OCI-LY3 (cell line): ENCODE measurements around the gene VPS13D.

Experiments
- H2AFZ ChIP-seq: fragments of 200-600, 300-600 bp; shearing (Covaris generic); 2 replicates; pipeline ENCODE4 v1.6.0; 2014; ENCODE audit warnings: antibody characterized with exemption, low read depth, low read length
- H3K27ac ChIP-seq: fragments of 200-600, 300-600 bp; sonication (generic); 2 replicates; pipeline ENCODE4 v1.5.1; 2014; ENCODE audit warnings: mild to moderate bottlenecking, low read length, moderate library complexity, mixed read lengths
- H3K27me3 ChIP-seq: fragments of 200-600, 300-600 bp; sonication (generic); 2 replicates; pipeline ENCODE4 v1.6.1; 2014; ENCODE audit warnings: low read depth, low read length, mixed read lengths
- H3K36me3 ChIP-seq: fragments of 200-600, 300-600 bp; sonication (generic); replicated peaks from 2 replicates; pipeline ENCODE3; 2014; ENCODE audit warnings: low read depth, low read length, mixed read lengths
- H3K4me1 ChIP-seq: fragments of 300-600, 200-600 bp; sonication (generic); 2 replicates; pipeline ENCODE4 v1.6.1; 2014; ENCODE audit warnings: low read length, mixed read lengths
- H3K4me2 ChIP-seq: fragments of 200-600, 300-600 bp; sonication (generic); 2 replicates; pipeline ENCODE4 v1.6.1; 2014; ENCODE audit warnings: low read length, mixed read lengths
- H3K4me3 ChIP-seq: fragments of 300-600, 200-600 bp; sonication (generic); 2 replicates; pipeline ENCODE4 v1.5.1; 2014; ENCODE audit warnings: antibody characterized with exemption, mild to moderate bottlenecking, low read length, moderate library complexity
- H3K79me2 ChIP-seq: fragments of 300-600, 200-600 bp; shearing (Covaris generic); 2 replicates; pipeline ENCODE4 v1.6.1; 2014; ENCODE audit warnings: mild to moderate bottlenecking, low read length, mixed read lengths
- H3K9ac ChIP-seq: fragments of 300-600, 200-600 bp; shearing (Covaris generic); 2 replicates; pipeline ENCODE4 v1.6.0; 2014; ENCODE audit warnings: mild to moderate bottlenecking, low read length, moderate library complexity
- H3K9me3 ChIP-seq: fragments of 200-600, 300-600 bp; shearing (Covaris generic); 2 replicates; pipeline ENCODE4 v1.6.1; 2014; ENCODE audit warnings: low read length, mixed read lengths; ENCODE audit not compliant: insufficient read depth
- H4K20me1 ChIP-seq: fragments of 200-600, 300-600 bp; sonication (generic); 2 replicates; pipeline ENCODE4 v1.6.1; 2016; ENCODE audit warnings: low read length, mixed read lengths; ENCODE audit not compliant: insufficient read depth
- EZH2phosphoT487 ChIP-seq: fragments of 200-600 bp; shearing (Covaris generic); IDR thresholded peaks from 2 replicates; pipeline ENCODE4 v1.6.1; 2018; ENCODE audit warnings: antibody characterized with exemption, mixed run types, low read depth
- TF ChIP-seq, protein P1 (sequence below): fragments of 200-600, 300-600 bp; sonication (generic); IDR thresholded peaks from 2 replicates; pipeline ENCODE4 v1.5.1; 2014; ENCODE audit warnings: antibody characterized with exemption, low read length, low read depth

The VPS13D gene

DNA sequence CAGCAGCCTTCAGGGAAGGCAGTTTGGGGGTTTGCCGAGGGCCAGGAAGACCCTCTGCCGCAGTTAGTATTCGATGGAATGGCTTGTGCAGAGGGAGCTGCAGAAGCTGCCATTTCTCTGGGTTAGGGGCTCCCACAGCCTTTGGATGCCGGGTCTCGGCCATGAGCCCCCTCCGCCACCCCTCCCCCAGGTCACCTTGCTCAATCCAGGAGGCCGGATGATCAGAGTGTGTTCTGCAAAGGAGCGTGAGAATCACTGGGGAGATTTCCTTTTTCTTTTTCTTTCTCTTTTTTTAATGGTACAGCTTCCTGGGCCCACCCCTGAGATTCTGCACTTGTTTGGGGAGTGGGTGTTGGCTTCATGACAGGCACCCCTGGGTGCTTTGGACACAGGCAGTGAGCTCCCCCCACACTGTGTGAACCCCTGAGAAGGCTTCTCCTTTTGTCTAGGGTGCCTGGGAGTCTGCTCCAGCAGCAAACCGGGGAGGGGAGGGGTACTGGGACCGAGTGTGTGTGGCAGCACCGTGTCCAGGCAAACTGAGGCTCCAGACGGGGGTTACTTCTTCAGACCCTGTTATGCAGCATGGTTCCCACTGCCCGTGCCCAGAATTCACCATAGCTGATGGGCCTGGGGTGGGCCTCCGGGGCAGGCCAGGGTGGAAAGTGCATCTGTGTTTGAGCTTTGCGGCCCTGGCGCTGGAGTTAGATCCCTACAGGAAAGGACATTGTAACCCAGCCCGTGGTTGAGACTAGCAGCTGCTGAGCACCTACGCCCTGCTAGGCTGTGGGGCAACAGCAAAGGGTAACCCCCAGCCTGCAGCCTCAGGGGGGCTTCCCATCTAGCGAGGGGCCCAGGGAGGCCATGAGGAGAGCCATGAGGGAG lies 44.6 kb upstream of the VPS13D start:
- Histone ChIP-seq H3K9ac (no peak overlapping the region), H3K27ac (no peak overlapping the region), H3K9me3 (no peaks in the 10 kb centered on the region), H2AFZ (no peak overlapping the region), H3K79me2 (peaks cover 87% of the 10 kb centered on the region), H4K20me1 (peaks cover 93% of the 10 kb centered on the region), H3K4me1 (peaks cover 22% of the 10 kb centered on the region), H3K36me3 (no peaks in the 10 kb centered on the region), H3K4me2 (no peak overlapping the region), H3K4me3 (no peak overlapping the region), H3K27me3 (no peaks in the 10 kb centered on the region)
- TF ChIP-seq EZH2phosphoT487 = no peak
- TF ChIP-seq, protein P1, sequence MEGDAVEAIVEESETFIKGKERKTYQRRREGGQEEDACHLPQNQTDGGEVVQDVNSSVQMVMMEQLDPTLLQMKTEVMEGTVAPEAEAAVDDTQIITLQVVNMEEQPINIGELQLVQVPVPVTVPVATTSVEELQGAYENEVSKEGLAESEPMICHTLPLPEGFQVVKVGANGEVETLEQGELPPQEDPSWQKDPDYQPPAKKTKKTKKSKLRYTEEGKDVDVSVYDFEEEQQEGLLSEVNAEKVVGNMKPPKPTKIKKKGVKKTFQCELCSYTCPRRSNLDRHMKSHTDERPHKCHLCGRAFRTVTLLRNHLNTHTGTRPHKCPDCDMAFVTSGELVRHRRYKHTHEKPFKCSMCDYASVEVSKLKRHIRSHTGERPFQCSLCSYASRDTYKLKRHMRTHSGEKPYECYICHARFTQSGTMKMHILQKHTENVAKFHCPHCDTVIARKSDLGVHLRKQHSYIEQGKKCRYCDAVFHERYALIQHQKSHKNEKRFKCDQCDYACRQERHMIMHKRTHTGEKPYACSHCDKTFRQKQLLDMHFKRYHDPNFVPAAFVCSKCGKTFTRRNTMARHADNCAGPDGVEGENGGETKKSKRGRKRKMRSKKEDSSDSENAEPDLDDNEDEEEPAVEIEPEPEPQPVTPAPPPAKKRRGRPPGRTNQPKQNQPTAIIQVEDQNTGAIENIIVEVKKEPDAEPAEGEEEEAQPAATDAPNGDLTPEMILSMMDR = no peak

DNA sequence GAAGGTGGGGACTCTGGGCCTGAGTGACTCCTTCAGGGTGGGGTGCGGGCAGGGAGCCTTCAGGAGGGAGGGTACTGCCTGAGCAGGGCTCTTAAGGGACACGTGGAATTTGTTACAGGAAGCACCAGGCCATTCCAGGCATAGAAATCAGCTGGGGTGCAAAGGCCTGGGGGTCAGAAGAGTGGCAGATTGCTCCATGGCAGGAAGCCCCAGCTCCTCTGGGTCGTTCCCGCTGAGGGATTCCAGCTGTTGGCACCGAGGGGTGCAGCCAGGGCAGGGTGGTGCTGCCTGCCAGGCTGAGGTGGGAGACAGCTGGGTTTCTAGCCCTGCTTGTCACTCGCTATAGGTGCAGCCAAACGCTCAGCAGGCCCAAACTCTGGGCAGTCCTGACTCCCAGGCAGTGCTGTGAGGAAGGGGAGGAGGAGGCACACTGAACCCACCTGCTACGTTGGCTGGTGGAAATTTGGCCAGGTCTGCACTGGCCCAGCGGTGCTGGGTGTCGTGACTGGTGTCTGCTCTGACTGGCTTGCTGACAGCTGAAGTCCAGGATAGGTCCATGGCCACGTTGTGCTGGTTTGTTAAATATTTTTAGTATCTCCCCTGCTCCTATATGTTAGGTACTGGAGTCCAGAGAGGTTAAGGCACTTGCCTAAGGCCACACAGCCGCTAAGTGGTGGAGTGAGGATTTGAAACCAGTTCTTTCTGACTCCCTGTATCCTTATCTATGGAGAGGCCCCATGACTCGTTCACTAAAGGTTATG lies 43.7 kb upstream of the VPS13D start:
- Histone ChIP-seq H3K9ac (no peak overlapping the region), H3K4me3 (no peak overlapping the region), H3K27ac (no peak overlapping the region), H4K20me1 (peaks cover 90% of the 10 kb centered on the region), H3K9me3 (no peaks in the 10 kb centered on the region), H3K36me3 (peaks cover 4% of the 10 kb centered on the region), H2AFZ (no peak overlapping the region), H3K79me2 (peaks cover 79% of the 10 kb centered on the region), H3K4me1 (peaks cover 22% of the 10 kb centered on the region), H3K27me3 (no peaks in the 10 kb centered on the region), H3K4me2 (no peak overlapping the region)
- no peak for TF ChIP-seq EZH2phosphoT487
- TF ChIP-seq, protein P1 = no peak

DNA sequence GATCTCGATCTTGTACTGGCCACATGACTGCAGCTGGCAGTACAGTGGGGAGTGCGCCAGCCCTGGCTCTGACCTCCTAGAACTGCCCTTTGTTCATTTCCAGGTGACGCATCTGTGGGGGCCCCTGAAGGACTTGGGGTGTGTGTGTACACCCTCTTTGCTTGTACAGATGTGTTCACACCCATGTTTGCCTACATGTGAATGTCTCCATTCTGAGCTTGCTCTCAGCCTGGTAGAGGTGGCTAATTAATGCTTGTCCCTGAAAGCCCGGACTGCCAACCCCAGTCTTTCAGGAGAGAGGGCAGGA lies 43.2 kb upstream of the VPS13D start:
- TF ChIP-seq EZH2phosphoT487 = no peak
- TF ChIP-seq, protein P1 = no peak
- peaks cover 4% of the 10 kb centered on the region for H3K36me3 ChIP-seq
- no peak overlapping the region for H3K27ac ChIP-seq
- peaks cover 22% of the 10 kb centered on the region for H3K4me1 ChIP-seq
- H4K20me1 ChIP-seq = peaks cover 85% of the 10 kb centered on the region
- no peak overlapping the region for H2AFZ ChIP-seq
- H3K4me3 ChIP-seq = no peak overlapping the region
- H3K9me3 ChIP-seq = no peaks in the 10 kb centered on the region
- peaks cover 77% of the 10 kb centered on the region for H3K79me2 ChIP-seq
- H3K4me2 ChIP-seq = no peak overlapping the region
- no peaks in the 10 kb centered on the region for H3K27me3 ChIP-seq
- no peak overlapping the region for H3K9ac ChIP-seq

DNA sequence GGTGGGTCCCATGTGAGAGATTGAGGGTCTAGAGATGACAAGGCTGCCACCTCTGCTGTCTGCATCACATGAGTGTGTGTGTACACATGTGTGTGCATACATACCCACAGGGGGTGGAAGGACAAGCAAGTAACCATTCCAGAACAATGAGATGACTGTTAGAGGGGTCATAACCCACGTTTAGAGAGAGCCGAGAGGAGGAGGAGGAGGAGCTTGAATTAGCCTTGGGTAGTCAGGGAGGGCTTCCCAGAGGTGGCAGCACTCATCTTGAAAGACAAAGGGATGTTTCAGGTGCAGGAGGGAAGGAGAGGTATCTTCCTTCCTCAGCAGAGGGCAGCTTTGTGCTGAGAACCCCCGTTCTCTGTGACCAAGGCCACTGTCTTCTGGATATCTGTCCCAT lies 41.7 kb upstream of the VPS13D start:
- Histone ChIP-seq H3K27ac (no peak overlapping the region), H2AFZ (no peak overlapping the region), H3K36me3 (peaks cover 13% of the 10 kb centered on the region), H3K79me2 (peaks cover 63% of the 10 kb centered on the region), H3K4me2 (no peak overlapping the region), H3K9me3 (no peaks in the 10 kb centered on the region), H3K9ac (no peak overlapping the region), H3K4me1 (peaks cover 11% of the 10 kb centered on the region), H3K27me3 (no peaks in the 10 kb centered on the region), H4K20me1 (peaks cover 70% of the 10 kb centered on the region), H3K4me3 (no peak overlapping the region)
- TF ChIP-seq, protein P1 = no peak
- TF ChIP-seq EZH2phosphoT487 = no peak
